HG02938 (cell line): ENCODE results near the gene TJP3.

ENCODE experiments used
- ATAC-seq: cut with Tn5 transposase; IDR thresholded peaks from one replicate; pipeline ENCODE4 v1.9.1; 2021; ENCODE audit warnings: mild to moderate bottlenecking, moderate library complexity; ENCODE audit not compliant: unreplicated experiment

TJP3 gene

GRCh38 chr19:3671680-3672574 is 36.3 kb upstream of the TJP3 start:
- ATAC-seq: no peak

- no peak for ATAC-seq
Measured at GRCh38 chr19:3672575-3672948, 35.6 kb upstream of the TJP3 start.

GRCh38 chr19:3672993-3673392 is 35.2 kb upstream of the TJP3 start:
- ATAC-seq: no peak

- ATAC-seq: no peak
Measured at GRCh38 chr19:3673506-3674439, 34.4 kb upstream of the TJP3 start.

- ATAC-seq: no peak
Measured at GRCh38 chr19:3674784-3675543, 33.2 kb upstream of the TJP3 start.

DNA sequence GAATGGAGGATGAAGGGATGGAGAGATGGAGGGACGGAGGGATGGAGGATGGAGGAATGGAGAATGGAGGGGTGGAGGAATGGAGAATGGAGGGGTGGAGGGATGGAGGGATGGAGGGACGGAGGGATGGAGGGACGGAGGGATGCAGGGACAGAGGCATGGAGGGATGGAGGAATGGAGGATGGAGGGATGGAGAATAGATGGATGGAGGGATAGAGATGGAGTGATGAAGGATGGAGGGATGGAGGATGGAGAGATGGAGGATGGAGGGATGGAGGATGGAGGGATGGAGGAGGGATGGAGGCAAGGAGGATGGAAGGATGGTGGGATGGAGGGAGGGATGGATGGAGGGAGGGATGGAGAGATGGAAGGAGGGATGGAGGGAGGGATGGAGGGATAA is 30.0 kb upstream of the TJP3 start:
- ATAC-seq: no peak

DNA sequence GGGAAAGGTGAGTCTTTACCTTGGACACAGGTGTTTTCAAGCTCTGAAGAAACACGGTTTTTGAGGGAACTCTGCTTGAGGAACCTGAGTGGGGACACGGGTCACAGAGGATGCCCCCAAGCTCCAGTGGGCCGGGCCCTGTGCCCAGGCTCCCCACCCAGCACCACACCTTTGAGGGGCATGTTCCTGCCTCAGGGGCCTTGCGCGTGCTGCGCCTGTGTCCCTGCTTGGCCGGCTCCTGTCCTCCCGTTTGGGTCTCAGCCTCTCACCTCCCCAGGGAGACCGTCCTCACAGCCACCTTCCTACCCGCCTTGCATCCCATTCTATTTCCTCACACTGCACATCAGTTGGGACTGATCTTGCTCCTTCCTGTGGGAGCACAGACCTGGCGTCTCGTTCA is 29.0 kb upstream of the TJP3 start:
- no peak for ATAC-seq

GRCh38 chr19:3679581-3679980 is 28.6 kb upstream of the TJP3 start:
- no peak for ATAC-seq

- ATAC-seq: no peak
Measured at GRCh38 chr19:3680939-3681338, 27.2 kb upstream of the TJP3 start.

- ATAC-seq: no peak
Measured at GRCh38 chr19:3682286-3682685, 25.9 kb upstream of the TJP3 start.

DNA sequence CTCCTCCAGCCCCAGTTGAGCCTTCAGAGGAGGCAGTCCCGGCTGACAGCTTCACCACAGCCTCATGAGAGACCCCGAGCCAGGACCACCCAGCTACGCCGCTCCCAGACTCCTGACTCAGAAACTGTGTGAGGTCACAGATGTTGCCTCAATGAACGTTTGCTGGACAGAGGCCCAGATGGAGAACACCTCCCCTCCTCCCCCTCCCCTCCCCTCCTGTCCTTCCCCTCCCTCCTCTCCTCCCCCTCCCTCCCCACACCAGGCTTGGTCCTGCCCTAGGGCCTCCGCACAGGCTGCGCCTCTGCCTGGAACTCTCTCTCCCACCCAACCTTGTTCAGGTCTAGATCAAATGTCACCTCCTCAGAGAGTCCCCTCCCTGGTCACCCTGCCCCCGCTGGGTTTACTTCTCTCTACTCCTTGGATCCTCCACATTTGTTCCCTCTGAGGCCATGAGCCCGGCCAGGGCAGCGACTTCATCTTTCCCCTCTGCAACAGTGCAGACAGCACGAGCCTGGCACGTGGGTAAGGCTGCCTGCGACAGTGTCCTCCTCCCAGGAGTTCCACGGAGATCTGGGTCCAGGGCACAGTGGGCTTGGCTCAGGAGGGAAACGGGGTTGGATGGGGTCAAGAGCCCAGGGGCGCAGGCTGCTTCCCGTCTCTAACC is 25.3 kb upstream of the TJP3 start:
- ATAC-seq: no peak

DNA sequence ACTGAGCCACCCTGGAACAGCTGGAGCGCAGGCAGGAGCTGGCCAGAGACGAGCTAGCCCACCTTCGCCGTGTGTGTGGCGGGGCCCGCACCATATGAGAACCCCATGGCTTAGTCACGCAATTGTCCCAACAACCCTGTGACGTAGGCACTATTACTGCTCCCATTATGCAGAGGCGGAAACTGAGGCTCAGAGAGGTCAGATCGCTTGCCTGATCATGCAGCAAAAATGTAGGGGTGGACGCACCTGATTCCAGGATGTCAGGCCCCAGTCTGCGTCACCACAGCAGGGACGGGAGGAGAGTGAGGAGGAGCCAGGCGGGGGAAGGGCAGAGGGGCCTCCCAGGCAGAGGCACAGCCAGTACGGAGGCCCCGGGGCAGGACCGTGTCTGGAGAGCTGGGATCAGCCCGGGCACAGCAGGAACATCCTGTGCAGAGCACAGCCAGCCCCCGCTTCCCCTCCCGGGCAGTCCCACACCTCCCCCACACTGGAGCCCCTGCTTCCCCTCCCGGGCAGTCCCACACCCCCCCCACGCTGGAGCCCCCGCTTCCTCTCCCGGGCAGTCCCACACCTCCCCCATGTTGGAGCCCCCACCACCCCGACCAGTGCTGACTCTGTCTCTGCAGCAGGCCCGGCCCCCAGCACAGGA is 24.7 kb upstream of the TJP3 start:
- ATAC-seq: no peak

DNA sequence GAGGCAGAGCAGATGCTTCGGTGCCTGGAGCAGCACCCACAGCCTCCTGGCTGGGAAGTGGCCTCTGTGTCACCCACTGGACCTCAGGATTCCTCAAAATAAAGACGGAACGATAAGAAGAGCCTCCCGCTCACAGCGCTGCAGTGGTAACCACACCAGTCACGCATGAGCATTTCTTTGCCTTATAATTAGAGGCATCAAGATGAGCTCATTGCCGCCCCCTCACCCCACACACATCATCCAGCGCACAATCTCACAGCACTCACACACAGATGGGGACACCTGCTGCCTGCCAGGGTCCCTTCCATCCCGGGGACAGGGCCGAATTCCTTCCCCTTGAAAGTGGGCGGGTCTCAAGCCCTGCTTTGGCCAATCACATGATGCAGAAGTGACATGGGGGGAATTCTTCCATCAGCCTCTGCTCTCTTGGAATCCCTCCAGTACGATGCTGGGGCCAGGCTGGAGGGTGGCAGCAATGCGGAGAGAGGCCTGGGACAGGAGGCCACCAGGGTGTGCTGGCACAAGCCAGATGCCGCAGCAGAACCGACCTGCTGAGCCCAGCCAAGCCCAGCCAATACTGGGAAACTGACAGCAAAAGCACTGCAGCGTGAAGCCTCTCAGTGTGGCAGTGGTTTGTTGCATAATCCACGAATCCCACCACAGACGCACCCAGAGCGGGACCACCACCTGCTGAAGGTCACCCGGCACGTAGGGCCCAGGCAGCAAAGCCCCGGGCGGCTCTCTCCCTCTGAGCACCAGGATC is 23.9 kb upstream of the TJP3 start:
- ATAC-seq: no peak

- no peak for ATAC-seq
Measured at GRCh38 chr19:3684817-3685410, 23.3 kb upstream of the TJP3 start.

DNA sequence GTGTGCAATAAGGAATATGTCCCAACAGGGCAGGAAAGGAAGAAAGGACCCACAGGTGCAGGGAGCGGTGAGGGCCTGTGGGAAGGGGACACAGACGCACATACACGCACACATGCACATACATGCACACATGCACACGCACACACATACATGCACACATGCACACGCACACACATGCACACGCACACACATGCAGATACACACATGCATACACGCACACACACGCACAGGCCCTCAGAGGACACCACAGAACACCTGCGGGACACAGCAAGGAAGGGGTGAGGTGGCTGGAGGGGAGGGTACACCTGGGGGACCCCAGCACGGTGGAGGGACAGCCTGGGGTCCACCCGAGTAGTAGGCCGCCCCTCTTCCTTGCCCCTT is 20.8 kb upstream of the TJP3 start:
- no peak for ATAC-seq

GRCh38 chr19:3687774-3688706 is 20.1 kb upstream of the TJP3 start:
- no peak for ATAC-seq

GRCh38 chr19:3690551-3691371 is 17.4 kb upstream of the TJP3 start:
- no peak for ATAC-seq
